ENCODE data around the gene EXOC7.

The EXOC7 gene

GRCh38 chr17:76123191-76123499 is 19.6 kb upstream of the EXOC7 start:
- DNase-seq = no peak
- Histone ChIP-seq H3K9me3 (ENCODE audit: severe bottlenecking) (no peaks in the 10 kb centered on the region), H3K27ac (no peak overlapping the region), H3K36me3 (no peaks in the 10 kb centered on the region), H3K27me3 (ENCODE audit: insufficient read depth, low read depth, severe bottlenecking) (no peaks in the 10 kb centered on the region), H3K4me3 (ENCODE audit: low read depth, low read length) (no peak overlapping the region)
- no peak for TF ChIP-seq CTCF (IDR thresholded peaks at IDR 0.05; ENCODE audit: low read depth, low read length)

- Histone ChIP-seq H3K9me3 (ENCODE audit: severe bottlenecking) (no peaks in the 10 kb centered on the region), H3K27ac (peak overlapping the region; percentile 13; the same call in 1 of the 2 replicates), H3K27me3 (ENCODE audit: insufficient read depth, low read depth, severe bottlenecking) (no peaks in the 10 kb centered on the region), H3K36me3 (no peaks in the 10 kb centered on the region), H3K4me3 (ENCODE audit: low read depth, low read length) (no peak overlapping the region)
- no peak for DNase-seq
- no peak for TF ChIP-seq CTCF (IDR thresholded peaks at IDR 0.05; ENCODE audit: low read depth, low read length)
Observed at GRCh38 chr17:76122431-76123190, 19.0 kb upstream of the EXOC7 start.

GRCh38 chr17:76121932-76122430 is 18.4 kb upstream of the EXOC7 start:
- TF ChIP-seq CTCF (IDR thresholded peaks at IDR 0.05; ENCODE audit: low read depth, low read length) = no peak
- Histone ChIP-seq H3K27ac (peak overlapping the region; percentile 13), H3K27me3 (ENCODE audit: insufficient read depth, low read depth, severe bottlenecking) (no peaks in the 10 kb centered on the region), H3K4me3 (ENCODE audit: low read depth, low read length) (no peak overlapping the region), H3K36me3 (no peaks in the 10 kb centered on the region), H3K9me3 (ENCODE audit: severe bottlenecking) (no peaks in the 10 kb centered on the region)
- no peak for DNase-seq

DNA sequence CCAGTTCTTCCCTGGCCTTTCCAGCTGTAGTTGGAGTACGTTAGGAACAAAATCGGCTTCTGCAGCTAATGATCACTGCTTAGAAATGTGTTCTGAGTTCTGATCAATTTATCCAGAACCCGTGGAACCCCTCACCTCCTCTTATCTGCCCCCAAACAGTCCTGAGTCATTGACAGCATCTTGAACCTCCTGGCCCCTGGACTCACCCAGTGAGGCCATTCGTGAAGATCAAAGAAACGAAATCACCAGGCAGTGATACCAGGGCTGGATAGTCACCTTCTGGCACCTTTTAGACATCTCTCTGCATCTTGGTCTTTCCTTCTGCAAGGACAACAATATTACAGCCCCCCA is 17.0 kb upstream of the EXOC7 start:
- H3K36me3 ChIP-seq = no peaks in the 10 kb centered on the region
- H3K27me3 ChIP-seq (ENCODE audit: insufficient read depth, low read depth, severe bottlenecking) = no peaks in the 10 kb centered on the region
- no peak for TF ChIP-seq CTCF (IDR thresholded peaks at IDR 0.05; ENCODE audit: low read depth, low read length)
- no peak for DNase-seq
- H3K27ac ChIP-seq = peak overlapping the region; percentile 23
- no peak overlapping the region for H3K4me3 ChIP-seq (ENCODE audit: low read depth, low read length)
- no peaks in the 10 kb centered on the region for H3K9me3 ChIP-seq (ENCODE audit: severe bottlenecking)

DNA sequence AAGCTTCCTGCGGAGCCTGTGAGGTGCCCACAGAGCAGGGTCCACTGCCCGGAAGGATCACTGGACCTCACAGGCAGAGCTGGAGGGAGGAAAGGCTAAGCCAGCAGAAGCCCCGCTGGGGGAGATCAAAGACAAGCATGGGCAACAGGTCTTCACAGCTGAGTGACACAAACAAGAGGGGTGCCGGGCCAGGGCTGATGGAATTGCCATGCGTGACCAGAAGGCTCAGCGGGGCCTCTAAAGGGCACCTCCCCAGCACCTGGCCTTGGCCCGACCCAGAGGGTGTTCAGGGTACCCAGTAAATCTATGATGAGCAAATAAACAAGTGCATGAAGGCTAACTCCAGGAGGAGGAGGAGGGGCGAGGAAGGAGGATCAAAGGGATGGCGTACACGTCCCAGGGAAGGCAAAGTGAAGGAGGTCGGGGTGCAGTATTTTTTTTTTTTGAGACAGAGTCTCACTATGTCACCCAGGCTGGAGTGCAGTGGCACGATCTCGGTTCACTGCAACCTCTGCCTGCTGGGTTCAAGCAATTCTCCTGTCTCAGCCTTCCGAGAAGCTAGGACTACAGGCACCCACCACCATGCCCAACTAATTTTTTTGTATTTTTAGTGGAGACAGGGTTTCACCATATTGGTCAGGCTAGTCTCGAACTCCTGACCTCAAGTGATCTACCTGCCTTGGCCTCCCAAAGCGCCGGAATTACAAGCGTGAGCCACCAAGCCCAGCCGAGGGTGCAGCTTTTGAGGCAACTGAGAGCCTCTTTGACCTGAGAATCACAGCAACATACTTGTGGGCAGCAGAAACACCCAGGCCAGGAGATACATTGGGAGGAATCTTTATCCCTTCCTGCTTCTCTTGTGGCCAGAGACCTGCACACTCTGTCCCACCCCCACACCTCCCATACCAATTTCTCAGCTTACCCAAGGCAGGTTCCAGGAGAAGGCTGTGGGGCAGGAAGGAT is 16.1 kb upstream of the EXOC7 start:
- Histone ChIP-seq H3K27ac (no peak overlapping the region), H3K36me3 (no peaks in the 10 kb centered on the region), H3K4me3 (ENCODE audit: low read depth, low read length) (no peak overlapping the region), H3K27me3 (ENCODE audit: insufficient read depth, low read depth, severe bottlenecking) (no peaks in the 10 kb centered on the region), H3K9me3 (ENCODE audit: severe bottlenecking) (no peaks in the 10 kb centered on the region)
- no peak for TF ChIP-seq CTCF (IDR thresholded peaks at IDR 0.05; ENCODE audit: low read depth, low read length)
- DNase-seq = no peak
